ENCODE measurements around the gene CALCR.

CALCR gene

DNA sequence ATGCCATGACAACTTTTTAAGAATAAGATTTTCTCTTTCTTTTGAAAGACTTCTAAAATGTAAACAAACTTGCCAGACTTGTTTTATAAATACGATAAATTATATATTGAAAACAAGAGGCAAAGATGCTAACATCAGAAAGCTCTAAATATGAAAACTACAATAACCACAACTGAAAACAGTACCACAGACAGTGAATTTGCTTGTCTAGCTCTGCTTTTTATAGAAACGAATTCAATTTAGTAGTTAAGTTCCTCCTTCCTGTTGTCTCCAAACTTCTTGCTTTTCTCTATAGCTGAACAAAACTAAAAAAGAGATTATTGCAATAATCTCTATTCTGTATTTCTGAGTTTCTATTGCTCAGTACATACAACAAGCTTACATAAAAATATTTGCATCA is 147.4 kb downstream of the CALCR start (continued):
- TF ChIP-seq, protein P1, sequence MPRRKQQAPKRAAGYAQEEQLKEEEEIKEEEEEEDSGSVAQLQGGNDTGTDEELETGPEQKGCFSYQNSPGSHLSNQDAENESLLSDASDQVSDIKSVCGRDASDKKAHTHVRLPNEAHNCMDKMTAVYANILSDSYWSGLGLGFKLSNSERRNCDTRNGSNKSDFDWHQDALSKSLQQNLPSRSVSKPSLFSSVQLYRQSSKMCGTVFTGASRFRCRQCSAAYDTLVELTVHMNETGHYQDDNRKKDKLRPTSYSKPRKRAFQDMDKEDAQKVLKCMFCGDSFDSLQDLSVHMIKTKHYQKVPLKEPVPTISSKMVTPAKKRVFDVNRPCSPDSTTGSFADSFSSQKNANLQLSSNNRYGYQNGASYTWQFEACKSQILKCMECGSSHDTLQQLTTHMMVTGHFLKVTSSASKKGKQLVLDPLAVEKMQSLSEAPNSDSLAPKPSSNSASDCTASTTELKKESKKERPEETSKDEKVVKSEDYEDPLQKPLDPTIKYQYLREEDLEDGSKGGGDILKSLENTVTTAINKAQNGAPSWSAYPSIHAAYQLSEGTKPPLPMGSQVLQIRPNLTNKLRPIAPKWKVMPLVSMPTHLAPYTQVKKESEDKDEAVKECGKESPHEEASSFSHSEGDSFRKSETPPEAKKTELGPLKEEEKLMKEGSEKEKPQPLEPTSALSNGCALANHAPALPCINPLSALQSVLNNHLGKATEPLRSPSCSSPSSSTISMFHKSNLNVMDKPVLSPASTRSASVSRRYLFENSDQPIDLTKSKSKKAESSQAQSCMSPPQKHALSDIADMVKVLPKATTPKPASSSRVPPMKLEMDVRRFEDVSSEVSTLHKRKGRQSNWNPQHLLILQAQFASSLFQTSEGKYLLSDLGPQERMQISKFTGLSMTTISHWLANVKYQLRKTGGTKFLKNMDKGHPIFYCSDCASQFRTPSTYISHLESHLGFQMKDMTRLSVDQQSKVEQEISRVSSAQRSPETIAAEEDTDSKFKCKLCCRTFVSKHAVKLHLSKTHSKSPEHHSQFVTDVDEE (CRISPR knock-in tag; IDR thresholded peaks at IDR 0.05): no peak

DNA sequence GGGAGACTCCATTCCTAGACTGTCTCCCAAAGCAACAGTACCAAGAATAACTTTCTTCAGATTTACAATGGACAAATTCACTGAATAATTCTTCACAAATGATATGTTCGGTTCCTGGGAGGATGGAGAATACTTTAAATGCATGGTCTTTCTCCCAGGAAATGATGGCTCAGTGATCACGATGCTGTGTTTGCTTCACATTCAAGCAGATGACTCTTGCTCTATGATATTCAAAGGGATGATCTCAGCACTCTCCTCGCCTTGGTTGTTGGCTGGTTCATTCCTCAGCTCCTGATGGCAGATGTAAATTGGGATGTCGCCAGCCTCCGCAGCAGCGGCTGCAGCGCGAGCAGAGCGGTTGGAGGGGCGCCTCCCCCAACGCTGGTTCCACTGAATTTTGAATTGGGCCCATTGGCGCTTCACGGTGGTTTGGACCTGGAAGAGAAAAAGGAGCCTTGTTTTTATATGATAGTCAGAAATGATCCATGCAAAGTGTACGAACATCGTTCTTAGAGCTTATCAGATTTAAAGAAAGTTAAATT is 148.3 kb downstream of the CALCR start:
- no peak for TF ChIP-seq ZNF70 (CRISPR knock-in tag; IDR thresholded peaks at IDR 0.05)
- no peak for TF ChIP-seq ARNTL (CRISPR knock-in tag; IDR thresholded peaks at IDR 0.05; ENCODE audit: borderline replicate concordance, low read depth)
- ATAC-seq: no peak

DNA sequence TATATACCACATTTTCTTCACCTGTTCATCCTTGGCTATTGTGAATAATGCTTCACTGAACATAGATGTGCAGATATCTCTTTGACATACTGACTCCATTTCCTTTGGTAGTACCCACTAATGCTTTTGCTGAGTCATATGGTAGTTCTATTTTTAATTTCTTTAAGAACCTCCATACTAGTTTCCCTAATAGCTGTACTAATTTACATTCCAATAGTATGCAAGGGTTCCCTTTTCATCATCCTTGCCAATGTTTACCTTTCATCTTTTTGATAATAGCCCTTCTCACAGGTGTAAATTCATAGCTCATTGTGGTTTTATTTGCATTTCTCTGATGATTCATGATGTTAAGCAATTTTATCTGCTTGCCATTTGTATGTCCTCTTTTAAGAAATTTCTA is 159.9 kb downstream of the CALCR start:
- no peak for ATAC-seq
- no peak for TF ChIP-seq ZC3H10 (CRISPR knock-in tag; IDR thresholded peaks at IDR 0.05)
- TF ChIP-seq ISL1 (CRISPR knock-in tag; IDR thresholded peaks at IDR 0.05): no peak
- TF ChIP-seq TOX (CRISPR knock-in tag; IDR thresholded peaks at IDR 0.05; ENCODE audit: borderline replicate concordance): no peak
- TF ChIP-seq TCF4 (CRISPR knock-in tag; IDR thresholded peaks at IDR 0.05; ENCODE audit: borderline replicate concordance): no peak
- TF ChIP-seq, protein P2, sequence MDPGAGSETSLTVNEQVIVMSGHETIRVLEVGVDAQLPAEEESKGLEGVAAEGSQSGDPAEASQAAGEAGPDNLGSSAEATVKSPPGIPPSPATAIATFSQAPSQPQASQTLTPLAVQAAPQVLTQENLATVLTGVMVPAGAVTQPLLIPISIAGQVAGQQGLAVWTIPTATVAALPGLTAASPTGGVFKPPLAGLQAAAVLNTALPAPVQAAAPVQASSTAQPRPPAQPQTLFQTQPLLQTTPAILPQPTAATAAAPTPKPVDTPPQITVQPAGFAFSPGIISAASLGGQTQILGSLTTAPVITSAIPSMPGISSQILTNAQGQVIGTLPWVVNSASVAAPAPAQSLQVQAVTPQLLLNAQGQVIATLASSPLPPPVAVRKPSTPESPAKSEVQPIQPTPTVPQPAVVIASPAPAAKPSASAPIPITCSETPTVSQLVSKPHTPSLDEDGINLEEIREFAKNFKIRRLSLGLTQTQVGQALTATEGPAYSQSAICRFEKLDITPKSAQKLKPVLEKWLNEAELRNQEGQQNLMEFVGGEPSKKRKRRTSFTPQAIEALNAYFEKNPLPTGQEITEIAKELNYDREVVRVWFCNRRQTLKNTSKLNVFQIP (CRISPR knock-in tag; IDR thresholded peaks at IDR 0.05; ENCODE audit: borderline replicate concordance, low read depth): no peak
- TF ChIP-seq ZFP30 (CRISPR knock-in tag; IDR thresholded peaks at IDR 0.05): no peak
- no peak for TF ChIP-seq ARNTL (CRISPR knock-in tag; IDR thresholded peaks at IDR 0.05; ENCODE audit: borderline replicate concordance, low read depth)
- no peak for TF ChIP-seq ZNF565 (CRISPR knock-in tag; conservative IDR thresholded peaks at IDR 0.05; ENCODE audit: low read depth)
- TF ChIP-seq ZNF70 (CRISPR knock-in tag; IDR thresholded peaks at IDR 0.05): no peak
- TF ChIP-seq SNAI2 (CRISPR knock-in tag; IDR thresholded peaks at IDR 0.05): no peak
- TF ChIP-seq, protein P1 (CRISPR knock-in tag; IDR thresholded peaks at IDR 0.05): no peak
- no peak for TF ChIP-seq ESRRG (CRISPR knock-in tag; IDR thresholded peaks at IDR 0.05)
- TF ChIP-seq CSDC2 (CRISPR knock-in tag; IDR thresholded peaks at IDR 0.05): no peak
- TF ChIP-seq ZFP3 (CRISPR knock-in tag; IDR thresholded peaks at IDR 0.05): no peak
- no peak for TF ChIP-seq PPARA (CRISPR knock-in tag; IDR thresholded peaks at IDR 0.05; ENCODE audit: borderline replicate concordance)
- TF ChIP-seq RARB (CRISPR knock-in tag; IDR thresholded peaks at IDR 0.05): no peak
- no peak for TF ChIP-seq OSR1 (CRISPR knock-in tag; IDR thresholded peaks at IDR 0.05)
- TF ChIP-seq, protein P3, sequence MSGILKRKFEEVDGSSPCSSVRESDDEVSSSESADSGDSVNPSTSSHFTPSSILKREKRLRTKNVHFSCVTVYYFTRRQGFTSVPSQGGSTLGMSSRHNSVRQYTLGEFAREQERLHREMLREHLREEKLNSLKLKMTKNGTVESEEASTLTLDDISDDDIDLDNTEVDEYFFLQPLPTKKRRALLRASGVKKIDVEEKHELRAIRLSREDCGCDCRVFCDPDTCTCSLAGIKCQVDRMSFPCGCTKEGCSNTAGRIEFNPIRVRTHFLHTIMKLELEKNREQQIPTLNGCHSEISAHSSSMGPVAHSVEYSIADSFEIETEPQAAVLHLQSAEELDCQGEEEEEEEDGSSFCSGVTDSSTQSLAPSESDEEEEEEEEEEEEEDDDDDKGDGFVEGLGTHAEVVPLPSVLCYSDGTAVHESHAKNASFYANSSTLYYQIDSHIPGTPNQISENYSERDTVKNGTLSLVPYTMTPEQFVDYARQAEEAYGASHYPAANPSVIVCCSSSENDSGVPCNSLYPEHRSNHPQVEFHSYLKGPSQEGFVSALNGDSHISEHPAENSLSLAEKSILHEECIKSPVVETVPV (CRISPR knock-in tag; IDR thresholded peaks at IDR 0.05): no peak
- no peak for TF ChIP-seq ZNF8 (CRISPR knock-in tag; IDR thresholded peaks at IDR 0.05)

DNA sequence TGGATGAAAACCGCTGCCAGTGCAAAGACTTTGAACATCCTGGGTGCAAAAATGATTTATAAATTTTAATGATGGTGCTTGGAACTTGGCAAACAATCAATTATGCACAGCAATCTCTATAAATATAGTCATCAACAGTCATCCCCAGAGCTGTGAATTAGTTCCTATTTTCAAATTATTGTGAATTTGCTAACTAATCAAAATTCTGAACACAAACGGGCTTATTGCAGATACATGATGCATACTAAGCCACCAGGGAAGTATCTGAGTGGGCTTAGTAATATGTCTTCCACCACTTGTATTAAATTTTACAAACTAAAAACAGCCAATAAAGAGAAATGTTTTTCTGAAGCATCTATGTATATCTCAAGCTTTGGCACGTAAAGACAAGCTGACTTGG is 165.2 kb downstream of the CALCR start:
- ATAC-seq: no peak
- TF ChIP-seq, protein P4, sequence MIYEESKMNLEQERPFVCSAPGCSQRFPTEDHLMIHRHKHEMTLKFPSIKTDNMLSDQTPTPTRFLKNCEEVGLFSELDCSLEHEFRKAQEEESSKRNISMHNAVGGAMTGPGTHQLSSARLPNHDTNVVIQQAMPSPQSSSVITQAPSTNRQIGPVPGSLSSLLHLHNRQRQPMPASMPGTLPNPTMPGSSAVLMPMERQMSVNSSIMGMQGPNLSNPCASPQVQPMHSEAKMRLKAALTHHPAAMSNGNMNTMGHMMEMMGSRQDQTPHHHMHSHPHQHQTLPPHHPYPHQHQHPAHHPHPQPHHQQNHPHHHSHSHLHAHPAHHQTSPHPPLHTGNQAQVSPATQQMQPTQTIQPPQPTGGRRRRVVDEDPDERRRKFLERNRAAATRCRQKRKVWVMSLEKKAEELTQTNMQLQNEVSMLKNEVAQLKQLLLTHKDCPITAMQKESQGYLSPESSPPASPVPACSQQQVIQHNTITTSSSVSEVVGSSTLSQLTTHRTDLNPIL (CRISPR knock-in tag; IDR thresholded peaks at IDR 0.05; ENCODE audit: low read depth): no peak
- no peak for TF ChIP-seq BACH2 (CRISPR knock-in tag; IDR thresholded peaks at IDR 0.05; ENCODE audit: borderline replicate concordance)
- TF ChIP-seq TOX (CRISPR knock-in tag; IDR thresholded peaks at IDR 0.05; ENCODE audit: borderline replicate concordance): no peak
- TF ChIP-seq, protein P3 (CRISPR knock-in tag; IDR thresholded peaks at IDR 0.05): no peak
- no peak for TF ChIP-seq ZFP30 (CRISPR knock-in tag; IDR thresholded peaks at IDR 0.05)
- no peak for TF ChIP-seq OSR1 (CRISPR knock-in tag; IDR thresholded peaks at IDR 0.05)
- no peak for TF ChIP-seq ZFP3 (CRISPR knock-in tag; IDR thresholded peaks at IDR 0.05)
- TF ChIP-seq ISL1 (CRISPR knock-in tag; IDR thresholded peaks at IDR 0.05): no peak
- TF ChIP-seq ZC3H10 (CRISPR knock-in tag; IDR thresholded peaks at IDR 0.05): no peak
- TF ChIP-seq, protein P2 (CRISPR knock-in tag; IDR thresholded peaks at IDR 0.05; ENCODE audit: borderline replicate concordance, low read depth): no peak
